ENCODE results near the gene KDM4B. TPM values are rescaled to one million over a fixed set of nuclear protein-coding genes. Genes with fewer than 3 reads are reported as not detected.

The KDM4B gene
- total RNA-seq, 4 donors from 2014 or later, result 29.2 to 43.8 (median 38.7) TPM

DNA sequence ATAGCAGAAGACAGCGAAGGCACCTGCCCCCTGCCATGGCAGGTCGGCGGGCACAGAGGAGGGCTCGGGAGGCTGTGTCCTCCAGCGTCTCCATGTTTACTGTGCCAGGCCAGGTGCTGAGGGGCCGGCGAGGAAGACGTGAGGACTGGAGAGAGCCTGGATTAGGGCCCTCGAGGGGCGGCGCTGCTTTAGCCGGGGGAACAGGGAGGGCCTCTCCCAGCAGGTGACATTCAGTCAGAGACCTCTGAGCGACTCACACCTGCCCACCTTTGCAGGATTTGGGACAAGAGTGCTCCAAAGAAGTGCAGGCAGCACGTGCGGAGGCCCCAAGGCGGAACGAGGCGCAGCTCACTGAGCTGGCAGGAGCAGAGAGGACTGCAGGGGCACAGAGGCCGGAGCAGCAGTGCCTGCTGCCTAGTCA lies 17.6 kb downstream of the KDM4B start:
- no peak overlapping the region for H3K27ac ChIP-seq
- ATAC-seq, result no peak
- WGBS, 2 donors (ENCODE audit: low coverage in 1 of 2), result 72 to 79% methylated on average over 2 to 11 of the region's 19 CpGs
- H3K36me3 ChIP-seq, result peaks cover 0 to 12% of the 10 kb centered on the region in 2 donors
- H3K9me3 ChIP-seq, result no peaks in the 10 kb centered on the region
- no peaks in the 10 kb centered on the region for H3K27me3 ChIP-seq
- no peak overlapping the region for H3K4me3 ChIP-seq
- H3K4me1 ChIP-seq, result peaks cover 0 to 80% (median 41%) of the 10 kb centered on the region in 3 donors
- TF ChIP-seq, protein P1, sequence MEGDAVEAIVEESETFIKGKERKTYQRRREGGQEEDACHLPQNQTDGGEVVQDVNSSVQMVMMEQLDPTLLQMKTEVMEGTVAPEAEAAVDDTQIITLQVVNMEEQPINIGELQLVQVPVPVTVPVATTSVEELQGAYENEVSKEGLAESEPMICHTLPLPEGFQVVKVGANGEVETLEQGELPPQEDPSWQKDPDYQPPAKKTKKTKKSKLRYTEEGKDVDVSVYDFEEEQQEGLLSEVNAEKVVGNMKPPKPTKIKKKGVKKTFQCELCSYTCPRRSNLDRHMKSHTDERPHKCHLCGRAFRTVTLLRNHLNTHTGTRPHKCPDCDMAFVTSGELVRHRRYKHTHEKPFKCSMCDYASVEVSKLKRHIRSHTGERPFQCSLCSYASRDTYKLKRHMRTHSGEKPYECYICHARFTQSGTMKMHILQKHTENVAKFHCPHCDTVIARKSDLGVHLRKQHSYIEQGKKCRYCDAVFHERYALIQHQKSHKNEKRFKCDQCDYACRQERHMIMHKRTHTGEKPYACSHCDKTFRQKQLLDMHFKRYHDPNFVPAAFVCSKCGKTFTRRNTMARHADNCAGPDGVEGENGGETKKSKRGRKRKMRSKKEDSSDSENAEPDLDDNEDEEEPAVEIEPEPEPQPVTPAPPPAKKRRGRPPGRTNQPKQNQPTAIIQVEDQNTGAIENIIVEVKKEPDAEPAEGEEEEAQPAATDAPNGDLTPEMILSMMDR (IDR thresholded peaks at IDR 0.05), result no peak
- TF ChIP-seq POLR2A (IDR thresholded peaks at IDR 0.05) (no peak), POLR2AphosphoS5 (IDR thresholded peaks at IDR 0.05) (no peak), EP300 (IDR thresholded peaks at IDR 0.05) (no peak)

DNA sequence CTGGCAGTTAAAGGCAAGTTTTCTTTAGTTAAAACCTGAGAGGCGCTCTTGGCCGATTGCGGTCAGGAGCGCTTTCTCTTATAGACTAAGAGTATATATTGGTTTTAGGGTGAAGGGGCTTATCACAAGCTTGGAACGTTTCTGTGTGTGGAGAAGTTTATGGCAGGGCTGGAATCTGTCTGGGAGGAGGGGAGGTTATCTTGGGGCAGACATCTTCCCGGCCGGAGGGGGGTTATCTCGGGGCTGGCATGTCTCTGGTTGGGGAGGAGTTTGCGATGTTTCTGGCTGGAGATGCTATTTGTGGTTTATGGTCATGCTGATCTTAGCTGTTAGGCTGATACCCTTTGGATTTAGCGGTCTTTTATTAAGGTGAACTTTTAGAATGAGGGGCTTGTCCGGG lies 18.3 kb downstream of the KDM4B start:
- 0 to 64% methylated on average over 1 to 6 of the region's 11 CpGs for WGBS, 2 donors (ENCODE audit: low coverage in 1 of 2)
- H3K27ac ChIP-seq, result no peak overlapping the region
- no peak for TF ChIP-seq POLR2AphosphoS5 (IDR thresholded peaks at IDR 0.05)
- H3K27me3 ChIP-seq, result no peaks in the 10 kb centered on the region
- H3K4me3 ChIP-seq, result no peak overlapping the region
- no peak for ATAC-seq
- peaks cover 0 to 73% (median 41%) of the 10 kb centered on the region in 3 donors for H3K4me1 ChIP-seq
- no peaks in the 10 kb centered on the region for H3K9me3 ChIP-seq
- H3K36me3 ChIP-seq, result peaks cover 0 to 12% of the 10 kb centered on the region in 2 donors

GRCh38 chr19:4987692-4988370 lies 18.9 kb downstream of the KDM4B start:
- 70% methylated on average over 9 of the region's 24 CpGs; no CpG with 5 or more reads in 1 of the 2 donors for WGBS, 2 donors (ENCODE audit: low coverage in 1 of 2)
- Histone ChIP-seq H3K36me3 (peaks cover 0 to 10% of the 10 kb centered on the region in 2 donors), H3K9me3 (no peaks in the 10 kb centered on the region), H3K27me3 (no peaks in the 10 kb centered on the region), H3K4me3 (no peak overlapping the region), H3K4me1 (peaks cover 0 to 70% (median 41%) of the 10 kb centered on the region in 3 donors), H3K27ac (peak overlapping the region in 1 of 4 donors; percentile 65)
- TF ChIP-seq POLR2AphosphoS5 (IDR thresholded peaks at IDR 0.05), result no peak
- TF ChIP-seq EP300 (IDR thresholded peaks at IDR 0.05), result no peak
- TF ChIP-seq, protein P1 (IDR thresholded peaks at IDR 0.05), result no peak
- no peak for TF ChIP-seq POLR2A (IDR thresholded peaks at IDR 0.05)
- no peak for ATAC-seq

- Histone ChIP-seq H3K27me3 (no peaks in the 10 kb centered on the region), H3K4me3 (peak overlapping the region in 1 of 2 donors; percentile 12), H3K9me3 (no peaks in the 10 kb centered on the region), H3K27ac (peak overlapping the region in 3 of 4 donors; percentile 46 to 65 (median 58)), H3K4me1 (peaks cover 0 to 60% (median 37%) of the 10 kb centered on the region in 3 donors), H3K36me3 (no peaks in the 10 kb centered on the region)
- TF ChIP-seq POLR2A (IDR thresholded peaks at IDR 0.05), result no peak
- TF ChIP-seq EP300 (IDR thresholded peaks at IDR 0.05), result no peak
- TF ChIP-seq, protein P1 (IDR thresholded peaks at IDR 0.05), result no peak
- peak; percentile 30 for TF ChIP-seq POLR2AphosphoS5 (IDR thresholded peaks at IDR 0.05)
- ATAC-seq, result peak; percentile 92
- WGBS, 2 donors (ENCODE audit: low coverage in 1 of 2), result 26 to 50% methylated on average over 2 to 6 of the region's 13 CpGs
These were observed 19.9 kb downstream of the KDM4B start for GRCh38 chr19:4988770-4989251.

GRCh38 chr19:4990306-4990705 lies 21.4 kb downstream of the KDM4B start:
- no peak for ATAC-seq
- WGBS, 2 donors (ENCODE audit: low coverage in 1 of 2), result 69 to 73% methylated on average over 2 to 5 of the region's 7 CpGs
- Histone ChIP-seq H3K9me3 (no peaks in the 10 kb centered on the region), H3K27me3 (no peaks in the 10 kb centered on the region), H3K36me3 (no peaks in the 10 kb centered on the region), H3K27ac (no peak overlapping the region), H3K4me1 (peaks cover 0 to 45% (median 29%) of the 10 kb centered on the region in 3 donors), H3K4me3 (no peak overlapping the region)
- TF ChIP-seq POLR2AphosphoS5 (IDR thresholded peaks at IDR 0.05) (no peak), POLR2A (IDR thresholded peaks at IDR 0.05) (no peak)

- Histone ChIP-seq H3K36me3 (peaks cover 0 to 10% of the 10 kb centered on the region in 2 donors), H3K4me3 (no peak overlapping the region), H3K27ac (no peak overlapping the region), H3K4me1 (peaks cover 0 to 33% (median 22%) of the 10 kb centered on the region in 3 donors), H3K27me3 (no peaks in the 10 kb centered on the region), H3K9me3 (no peaks in the 10 kb centered on the region)
- 79 to 95% methylated on average over 7 to 9 of the region's 9 CpGs for WGBS, 2 donors (ENCODE audit: low coverage in 1 of 2)
- no peak for TF ChIP-seq POLR2AphosphoS5 (IDR thresholded peaks at IDR 0.05)
- no peak for ATAC-seq
These were observed 22.6 kb downstream of the KDM4B start for GRCh38 chr19:4991538-4991937.

Measured in gastroesophageal sphincter (tissue), 4 donors.